Inflammatory macrophage treated with lipopolysaccharide for 1 hour (primary cell): ENCODE results near the gene ATOSA.

Source experiments
- DNase-seq, 2 donors: peaks; one replicate each; pipeline ENCODE4 v3.0.0-alpha.2; 2020 to 2022

ATOSA gene

GRCh38 chr15:52649686-52650085 lies 29.5 kb downstream of the ATOSA start:
- DNase-seq = no peak

- DNase-seq = no peak
These were observed 33.3 kb downstream of the ATOSA start for GRCh38 chr15:52645916-52646315.

- DNase-seq = no peak
These were observed 36.5 kb downstream of the ATOSA start for GRCh38 chr15:52642386-52643361.

GRCh38 chr15:52636459-52636858 lies 42.7 kb downstream of the ATOSA start:
- no peak for DNase-seq

- DNase-seq = no peak
These were observed 43.3 kb downstream of the ATOSA start for GRCh38 chr15:52635908-52636307.
